ENCODE results near the gene RASGRF2.
A peak's percentile ranks its signal among the peaks of the same experiment; 100 is the strongest.

Gene RASGRF2

DNA sequence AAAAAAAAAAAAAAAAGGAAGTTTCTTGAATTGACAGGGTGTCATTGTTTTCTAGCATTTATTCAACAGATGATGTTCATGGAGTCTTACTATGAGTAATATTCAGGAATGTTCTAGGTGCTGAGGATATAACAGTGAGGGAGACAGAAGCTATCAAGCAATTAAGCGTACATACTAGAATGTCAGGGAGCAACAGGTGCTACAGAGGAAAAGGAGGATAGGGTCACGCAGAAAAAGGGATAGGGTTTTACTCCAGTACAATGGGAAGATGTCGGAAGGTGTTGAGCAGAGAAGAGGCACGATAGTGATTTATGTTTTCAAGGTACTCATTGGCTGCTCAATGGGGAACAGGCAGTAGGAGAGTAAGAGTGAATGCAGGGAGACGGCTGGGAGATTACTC is 6.6 kb upstream of the RASGRF2 start:
- DNase-seq (ENCODE audit: low read depth, low spot score) = no peak
- H3K27ac ChIP-seq = no peak overlapping the region

DNA sequence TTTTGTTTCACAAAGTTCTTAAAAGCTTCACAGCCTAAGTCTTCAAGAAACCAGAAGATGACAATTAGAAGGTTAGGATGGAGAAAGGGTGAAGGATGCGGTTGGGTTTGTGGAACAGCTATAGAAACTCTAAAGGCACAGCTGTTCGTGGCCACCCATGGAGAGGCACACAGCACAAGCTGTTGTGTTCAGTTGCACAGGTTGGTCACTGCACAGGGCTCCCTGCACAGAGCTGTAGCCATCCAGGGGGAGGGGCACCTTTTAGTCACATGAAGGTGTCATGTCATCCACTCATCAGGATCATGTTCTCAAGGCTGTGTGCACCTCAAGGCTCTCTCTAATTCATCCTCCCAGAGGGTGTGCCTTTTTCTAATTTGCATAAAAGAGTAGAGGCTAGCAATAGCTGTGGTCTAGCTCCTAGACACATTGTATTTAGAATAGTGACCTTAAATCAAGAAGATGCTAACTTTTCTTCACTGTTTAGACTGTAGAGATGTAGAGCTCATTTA is 5.0 kb upstream of the RASGRF2 start:
- H3K27ac ChIP-seq = no peak overlapping the region
- no peak for DNase-seq (ENCODE audit: low read depth, low spot score)

DNA sequence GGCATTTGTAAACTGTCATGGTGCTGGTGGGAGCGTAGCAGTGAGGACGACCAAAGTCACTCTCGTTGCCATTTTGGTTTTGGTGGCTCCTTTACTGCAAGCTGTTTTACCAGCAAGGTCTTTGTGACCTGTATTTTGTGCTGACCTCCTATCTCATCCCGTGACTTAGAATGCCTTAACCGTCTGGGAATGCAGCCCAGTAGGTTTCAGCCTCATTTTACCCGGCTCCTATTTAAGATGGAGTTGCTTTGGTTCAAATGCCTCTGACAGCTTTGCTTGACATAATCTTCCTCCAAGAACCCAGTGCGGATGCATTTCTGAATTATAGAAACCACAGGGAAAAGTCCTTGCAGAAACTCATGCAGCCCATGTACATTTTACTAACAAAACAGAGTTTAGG is 3.9 kb upstream of the RASGRF2 start:
- no peak overlapping the region for H3K27ac ChIP-seq

DNA sequence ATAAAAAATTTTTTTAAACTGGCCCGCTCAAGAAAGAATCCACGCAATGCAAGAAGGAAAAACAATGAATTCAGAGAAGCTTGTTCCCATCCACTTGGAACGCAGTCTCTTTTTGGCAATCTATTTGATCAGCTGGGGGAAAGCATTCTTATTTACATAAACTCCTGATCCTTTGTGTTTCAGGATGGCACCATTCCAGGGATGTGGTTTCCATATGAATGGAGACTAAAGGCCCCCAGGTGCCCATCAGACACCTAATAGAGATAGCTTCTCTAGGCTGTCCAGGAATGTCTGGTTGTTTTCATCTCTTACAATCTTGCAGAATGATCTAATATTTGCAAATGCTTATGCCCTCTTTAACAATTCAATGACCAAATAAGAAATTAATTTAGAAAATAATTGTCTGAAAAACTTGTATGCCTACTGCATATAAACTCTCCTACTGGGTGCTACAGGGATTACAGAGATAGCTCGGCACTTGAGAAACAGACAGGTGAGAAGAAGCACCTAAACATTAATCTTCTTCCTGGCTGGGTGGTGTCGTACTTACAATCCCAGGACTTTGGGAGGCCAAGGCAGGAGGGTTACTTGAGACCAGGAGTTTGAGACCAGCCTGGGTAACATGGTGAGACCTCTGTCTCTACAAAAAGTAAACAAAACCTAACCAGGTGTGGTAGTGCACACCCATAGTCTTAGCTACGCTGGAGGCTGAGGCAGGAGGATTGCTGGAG is 3.0 kb upstream of the RASGRF2 start:
- no peak for DNase-seq (ENCODE audit: low read depth, low spot score)
- H3K27ac ChIP-seq = no peak overlapping the region

More for the DNA sequence above, 3.9 kb upstream of the RASGRF2 start:
- no peak for DNase-seq (ENCODE audit: low read depth, low spot score)

DNA sequence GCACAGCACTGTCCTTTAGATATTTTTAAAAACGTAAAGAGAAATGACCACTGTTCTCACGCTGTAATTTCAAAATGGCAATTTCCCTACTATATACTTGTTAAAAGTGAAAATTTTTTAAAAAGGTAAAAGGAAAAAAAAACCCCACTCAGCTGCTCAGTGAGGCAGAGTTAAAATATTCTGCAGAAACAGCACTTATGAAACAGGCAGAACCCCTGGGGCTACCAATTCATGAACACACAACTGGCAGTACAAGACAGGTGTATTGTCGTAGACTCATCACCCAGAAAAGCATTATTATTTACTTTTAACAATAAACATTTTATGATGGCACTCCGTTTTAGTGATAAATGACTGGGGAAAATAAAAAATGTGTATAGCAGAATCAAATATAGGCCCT is 1.5 kb upstream of the RASGRF2 start:
- no peak overlapping the region for H3K27ac ChIP-seq
- no peak for DNase-seq (ENCODE audit: low read depth, low spot score)

DNA sequence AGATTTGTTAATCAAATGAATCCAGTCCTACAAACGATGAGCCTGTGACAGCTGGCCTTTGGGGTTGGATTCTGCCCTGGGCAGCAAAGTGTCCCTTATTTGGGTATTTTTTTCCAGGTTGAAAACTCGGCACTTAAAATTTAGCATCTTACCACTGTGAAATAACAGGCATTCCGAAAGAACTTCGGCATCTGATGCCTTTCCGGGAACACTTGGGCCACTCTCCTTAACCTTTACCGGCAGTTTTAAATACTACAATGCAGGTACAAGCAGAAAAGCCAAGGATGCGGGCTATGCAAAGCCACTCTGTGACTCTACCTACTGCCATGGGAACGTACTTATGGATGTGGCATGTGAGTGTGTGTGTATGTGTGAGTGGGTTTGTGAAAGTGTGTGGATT is 1.0 kb upstream of the RASGRF2 start:
- DNase-seq (ENCODE audit: low read depth, low spot score) = no peak
- no peak overlapping the region for H3K27ac ChIP-seq

DNA sequence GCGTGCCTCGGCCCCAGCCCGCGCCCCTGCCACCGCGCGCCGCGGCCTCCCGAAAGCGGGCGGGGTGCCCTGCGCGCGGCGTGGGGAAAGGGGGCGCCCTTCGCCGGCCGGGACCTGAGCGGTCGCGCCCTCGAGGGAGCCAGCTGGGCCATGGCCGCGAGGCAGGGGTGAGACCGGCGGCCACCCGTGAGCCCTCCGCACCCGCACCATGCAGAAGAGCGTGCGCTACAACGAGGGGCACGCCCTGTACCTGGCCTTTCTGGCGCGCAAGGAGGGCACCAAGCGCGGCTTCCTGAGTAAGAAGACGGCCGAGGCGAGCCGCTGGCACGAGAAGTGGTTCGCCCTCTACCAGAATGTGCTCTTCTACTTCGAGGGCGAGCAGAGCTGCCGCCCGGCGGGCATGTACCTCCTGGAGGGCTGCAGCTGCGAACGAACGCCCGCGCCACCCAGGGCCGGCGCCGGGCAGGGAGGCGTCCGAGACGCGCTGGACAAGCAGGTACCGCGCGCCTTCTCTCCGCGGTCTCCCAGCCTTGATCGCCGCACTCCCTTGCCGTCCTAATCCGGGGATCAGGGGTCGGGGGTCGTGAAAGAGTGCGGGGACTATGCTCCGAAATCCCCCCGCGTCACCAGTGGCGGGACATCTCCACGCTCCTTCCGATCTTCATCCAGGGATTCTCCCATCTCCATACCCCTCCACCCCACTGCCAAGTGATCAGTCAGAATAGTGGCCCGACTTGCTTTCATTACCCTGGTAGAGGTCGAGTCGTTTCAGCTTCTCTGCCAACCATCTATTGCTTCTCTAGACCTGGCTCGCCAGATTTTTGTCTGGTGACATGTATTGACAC is 590 bp downstream of the RASGRF2 start:
- H3K27ac ChIP-seq = no peak overlapping the region
- DNase-seq (ENCODE audit: low read depth, low spot score) = no peak

DNA sequence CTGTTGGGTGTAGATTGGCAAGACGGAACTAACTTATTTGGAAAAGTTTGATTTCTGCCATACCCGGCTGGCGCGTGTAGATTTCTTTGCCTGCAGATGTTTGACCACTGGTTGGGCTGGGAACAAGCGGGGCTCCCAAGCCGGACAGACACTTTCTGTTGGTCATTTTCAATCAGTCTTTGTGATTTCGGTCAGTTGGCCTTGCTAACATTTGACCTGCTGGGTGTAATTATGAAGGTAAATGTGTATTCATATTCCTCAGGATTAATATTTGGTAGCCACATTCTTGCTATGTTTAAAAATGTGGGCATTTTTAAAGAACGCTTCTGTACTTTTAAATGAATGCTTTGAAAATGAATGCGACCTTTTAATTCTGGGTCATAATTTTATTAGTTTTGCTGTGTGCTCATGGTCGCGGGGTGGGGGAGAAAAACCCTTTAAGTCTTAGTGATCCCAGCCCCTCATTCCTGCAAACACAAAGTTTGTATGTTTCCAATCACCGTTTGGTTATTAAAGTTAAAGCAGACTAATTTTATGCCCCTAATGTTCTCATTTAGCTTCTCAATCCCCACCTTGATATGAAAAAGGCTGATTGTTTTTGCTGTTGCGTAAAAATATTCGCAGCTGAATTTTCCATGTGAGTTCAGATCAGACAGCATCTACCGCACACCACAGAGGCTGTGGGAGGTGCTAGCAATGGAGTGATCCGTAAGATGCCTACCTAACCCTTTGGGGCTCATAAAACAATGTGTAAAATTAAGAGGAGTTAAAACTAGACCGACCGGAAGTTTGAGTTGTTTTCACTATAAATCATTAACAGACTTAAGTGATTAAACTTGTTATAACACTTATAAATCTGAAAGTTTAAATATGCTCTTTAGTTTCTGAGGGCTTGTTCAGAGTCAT is 1.5 kb downstream of the RASGRF2 start:
- H3K27ac ChIP-seq = no peak overlapping the region
- DNase-seq (ENCODE audit: low read depth, low spot score) = no peak

DNA sequence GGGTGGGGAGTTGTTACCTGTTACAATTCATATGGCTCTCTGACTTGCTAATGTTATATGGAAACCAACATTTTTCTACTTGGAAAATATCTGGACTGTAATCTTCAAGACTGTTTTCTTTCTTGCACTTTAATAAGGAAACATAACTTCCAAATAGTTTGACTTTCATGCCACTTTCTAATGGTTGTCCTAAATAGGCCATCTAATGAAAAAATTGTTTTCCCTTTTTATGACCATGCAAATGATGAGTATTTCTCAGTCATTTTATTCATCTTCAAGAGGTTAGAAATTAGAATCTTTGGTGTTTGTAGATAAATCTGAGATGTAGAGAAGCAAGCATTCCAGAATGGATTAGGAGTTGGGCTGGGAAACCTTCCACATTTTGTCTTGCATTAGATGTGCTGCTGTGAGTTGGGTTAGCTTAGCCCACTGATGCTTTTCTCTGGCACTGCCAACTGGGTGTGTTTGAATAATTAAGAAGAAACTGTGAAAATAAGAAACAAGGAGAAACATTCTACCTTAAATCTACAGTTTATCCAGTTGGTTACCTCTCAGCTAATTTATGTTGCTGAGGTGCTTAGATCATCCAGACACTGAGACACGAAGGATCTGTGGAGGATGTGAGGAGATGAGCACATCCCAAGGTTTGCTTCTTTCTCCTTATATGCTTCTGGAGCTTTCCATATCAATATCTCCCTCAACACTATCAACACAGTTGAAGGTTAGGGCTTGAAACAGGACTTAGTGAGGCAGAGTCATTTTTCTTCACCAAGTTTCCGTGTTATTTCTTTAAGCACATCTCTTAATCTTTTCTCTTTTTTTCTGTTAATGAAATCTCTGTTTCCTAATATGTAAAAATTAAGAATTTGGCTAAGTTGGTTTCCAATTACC is 2.7 kb downstream of the RASGRF2 start:
- H3K27ac ChIP-seq = no peak overlapping the region
- DNase-seq (ENCODE audit: low read depth, low spot score) = no peak

DNA sequence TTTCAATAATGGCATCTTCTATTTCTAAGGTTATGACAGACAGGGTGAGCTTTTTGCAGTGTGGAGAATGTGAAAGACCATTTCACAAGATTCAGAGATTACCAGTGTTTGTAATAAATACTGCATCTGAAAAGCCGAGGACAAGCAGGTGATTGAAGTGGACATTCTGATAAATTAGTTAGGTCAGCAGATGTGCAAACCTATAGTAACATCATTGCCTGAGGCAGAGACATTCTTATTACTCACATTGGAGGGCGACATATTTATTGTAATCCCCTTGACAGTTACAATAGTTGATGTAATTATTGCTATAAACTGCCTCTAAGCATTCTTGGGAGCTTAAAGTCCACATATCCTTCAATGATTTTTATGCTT is 3.3 kb downstream of the RASGRF2 start:
- DNase-seq (ENCODE audit: low read depth, low spot score) = no peak
- H3K27ac ChIP-seq = no peak overlapping the region

DNA sequence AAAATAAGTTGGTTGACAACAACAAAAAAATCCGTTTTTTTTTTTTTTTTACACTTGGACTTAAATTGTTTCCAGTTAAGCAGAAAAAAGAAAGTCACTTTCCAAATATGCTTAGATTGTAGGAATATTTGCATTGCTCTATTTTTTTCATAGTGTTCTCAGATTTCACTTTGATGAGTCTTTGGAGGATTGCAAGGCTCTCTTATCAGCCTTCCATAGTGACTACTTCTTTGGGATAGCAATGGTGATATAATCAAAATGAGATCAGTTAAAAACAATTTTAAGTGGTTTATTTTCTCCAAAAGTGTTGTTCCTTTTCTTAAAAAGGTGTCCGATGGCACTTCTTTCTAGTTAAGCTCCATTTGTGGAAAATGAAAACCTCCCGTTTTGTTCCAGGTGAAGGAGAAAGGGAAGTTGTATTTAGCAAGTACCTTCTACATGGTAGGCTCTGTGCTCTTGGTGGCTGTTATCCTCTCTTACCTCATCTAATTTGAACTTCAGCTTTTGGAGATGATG is 3.9 kb downstream of the RASGRF2 start:
- no peak overlapping the region for H3K27ac ChIP-seq
- no peak for DNase-seq (ENCODE audit: low read depth, low spot score)

DNA sequence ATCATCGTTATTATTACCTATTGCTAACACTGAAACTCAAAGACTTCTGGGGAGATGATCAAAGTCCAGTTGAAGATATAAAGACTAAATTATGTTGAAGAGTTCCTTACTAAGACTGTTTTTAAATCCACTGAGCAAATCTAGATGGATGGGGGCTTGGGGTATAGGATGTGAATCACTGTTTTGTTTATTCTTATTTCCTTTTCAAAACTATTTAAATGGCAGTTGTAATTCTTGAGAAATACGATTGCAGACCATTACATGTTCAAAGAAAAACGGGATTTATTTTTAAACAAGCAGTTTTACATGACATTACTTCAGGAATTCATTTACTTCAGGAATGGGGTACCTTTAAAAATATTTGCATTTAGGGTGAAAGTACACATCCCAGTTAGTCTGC is 4.3 kb downstream of the RASGRF2 start:
- peak overlapping the region; percentile 3 for H3K27ac ChIP-seq
- no peak for DNase-seq (ENCODE audit: low read depth, low spot score)

DNA sequence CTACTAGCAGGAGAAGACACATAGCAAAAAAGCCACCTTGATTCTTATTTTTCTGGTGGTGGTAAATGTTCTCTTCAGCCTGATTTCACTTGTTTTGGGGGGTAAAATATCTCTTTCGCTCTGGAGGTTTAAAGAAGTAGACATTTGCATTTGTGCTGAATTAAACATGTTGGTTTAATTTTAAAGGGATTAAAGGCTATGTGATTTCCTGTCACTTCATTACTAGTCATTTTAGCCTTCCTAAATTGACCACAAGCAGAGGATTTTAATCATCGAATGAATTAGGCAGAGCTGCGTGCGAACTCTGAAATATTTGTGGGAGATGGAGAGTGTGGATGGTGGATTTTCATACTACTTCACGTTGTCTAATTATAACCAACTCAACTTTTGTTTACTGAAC is 4.8 kb downstream of the RASGRF2 start:
- no peak for DNase-seq (ENCODE audit: low read depth, low spot score)
- H3K27ac ChIP-seq = peak overlapping the region; percentile 3

DNA sequence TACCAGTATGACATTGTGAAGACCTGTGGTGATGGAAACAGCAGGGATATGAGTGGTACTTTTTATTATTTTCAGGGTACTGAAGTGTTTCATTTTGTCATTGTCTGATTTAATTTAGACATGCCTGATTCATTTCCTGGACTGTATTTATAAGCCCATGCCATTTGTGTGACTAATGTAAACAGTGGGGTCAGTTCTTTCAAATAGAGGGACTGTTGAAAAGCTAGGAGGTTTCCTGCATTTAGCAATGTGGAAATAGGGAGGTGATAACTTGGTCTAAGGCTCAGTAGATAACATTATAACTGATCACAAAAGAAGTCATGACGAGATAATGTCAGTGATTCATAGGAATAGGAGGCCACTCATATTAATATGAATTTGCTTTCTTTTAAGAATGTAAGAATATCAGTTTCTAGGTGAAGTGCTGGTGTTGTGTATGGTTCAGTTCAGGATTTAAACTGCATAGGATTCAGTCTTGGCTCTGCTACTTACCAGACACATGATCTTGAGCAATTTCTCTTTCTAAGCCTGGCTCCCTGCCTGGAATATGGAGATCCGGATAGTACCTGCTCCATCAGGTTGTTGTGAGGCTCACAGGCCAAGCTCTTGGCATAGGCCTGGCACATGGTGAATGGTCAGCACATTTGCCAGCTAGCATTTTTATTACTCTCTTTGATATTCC is 7.5 kb downstream of the RASGRF2 start:
- H3K27ac ChIP-seq = peak overlapping the region; percentile 86
- DNase-seq (ENCODE audit: low read depth, low spot score) = peak; percentile 52

DNA sequence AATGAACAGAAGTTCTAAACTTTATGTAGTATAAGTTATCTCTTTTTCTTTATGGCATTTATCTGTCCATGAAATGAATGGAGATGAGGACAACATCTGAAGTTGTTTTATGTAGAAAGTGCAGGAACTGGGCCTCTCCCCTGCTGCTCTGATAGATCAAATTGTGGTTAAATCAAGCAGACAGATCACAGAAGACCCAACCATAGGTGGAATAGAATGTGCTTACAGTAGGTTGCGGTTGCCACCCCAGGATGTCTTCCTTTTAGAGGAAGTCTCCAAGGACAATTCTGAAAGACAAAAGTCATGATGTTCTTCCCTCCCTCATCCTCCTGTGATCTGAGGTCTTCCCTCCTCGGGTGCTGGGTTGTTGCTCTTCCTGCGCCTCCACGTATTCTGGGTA is 12.9 kb downstream of the RASGRF2 start:
- DNase-seq (ENCODE audit: low read depth, low spot score) = no peak
- H3K27ac ChIP-seq = no peak overlapping the region

DNA sequence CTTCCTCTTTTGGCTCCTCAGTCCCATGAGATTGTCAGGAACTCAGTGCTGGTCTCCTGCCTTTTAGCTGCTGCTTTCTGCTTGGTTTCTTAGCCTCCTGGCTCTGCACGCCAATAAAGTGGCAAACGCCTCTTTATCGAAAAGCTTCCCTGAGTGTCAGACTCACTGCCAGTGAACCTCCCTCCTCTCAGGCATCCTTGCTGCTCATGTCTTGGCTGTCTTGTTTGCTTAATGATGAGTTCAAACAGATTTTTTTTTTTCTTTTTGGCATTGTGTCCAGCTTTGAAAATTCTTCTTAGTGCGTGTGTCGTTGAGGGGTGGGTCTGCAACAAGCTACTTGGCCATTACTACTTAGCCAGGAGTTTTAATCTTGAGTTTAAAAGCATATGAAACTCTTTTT is 14.9 kb downstream of the RASGRF2 start:
- no peak for DNase-seq (ENCODE audit: low read depth, low spot score)

DNA sequence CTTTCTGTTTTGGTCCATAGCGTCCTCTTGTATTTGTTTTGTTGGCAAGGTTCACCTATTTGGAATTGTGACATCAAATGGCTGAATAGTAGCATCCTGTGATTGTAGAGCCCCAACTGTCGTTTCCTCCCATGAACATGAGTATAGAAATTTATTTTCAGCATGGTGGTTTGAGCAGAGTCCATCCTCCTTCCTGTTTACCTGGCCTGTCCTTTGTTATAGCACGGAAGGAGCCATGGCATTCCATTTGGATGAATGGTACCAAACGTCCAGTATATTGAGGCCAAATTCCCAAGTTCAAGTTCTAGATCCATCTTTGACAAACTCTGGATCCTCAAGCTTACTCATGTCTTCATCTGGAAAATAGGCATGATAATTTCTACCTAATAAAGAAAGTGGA is 16.8 kb downstream of the RASGRF2 start:
- no peak for DNase-seq (ENCODE audit: low read depth, low spot score)
- no peak overlapping the region for H3K27ac ChIP-seq

More for the DNA sequence above, 14.9 kb downstream of the RASGRF2 start:
- H3K27ac ChIP-seq = no peak overlapping the region

DNA sequence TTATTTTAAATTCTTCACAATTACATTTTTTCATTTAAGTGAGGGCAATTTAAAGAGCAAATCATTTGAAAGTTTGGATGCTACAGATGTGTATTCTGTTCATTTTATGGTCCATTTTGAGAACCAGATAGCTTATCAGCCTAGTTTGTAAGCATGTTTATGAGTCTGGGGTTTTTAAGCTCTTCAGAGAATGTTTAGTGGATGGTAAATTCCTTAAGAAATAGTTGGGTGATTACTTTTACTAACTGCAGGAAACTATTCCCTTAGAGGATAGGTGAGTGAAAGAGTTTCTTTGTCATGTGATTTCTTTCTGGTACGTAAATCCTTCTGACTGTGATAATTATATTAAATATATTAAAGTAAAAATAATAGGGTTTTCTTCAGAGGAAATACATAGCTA is 17.6 kb downstream of the RASGRF2 start:
- no peak for DNase-seq (ENCODE audit: low read depth, low spot score)
- H3K27ac ChIP-seq = no peak overlapping the region

Data from epithelial cell of prostate (primary cell).